MM.1S (cell line): ENCODE measurements around the gene PAX7.

ENCODE experiments used
- CTCF ChIP-seq: fragments of 300-600 bp; sonication (generic); IDR thresholded peaks from 2 replicates; pipeline ENCODE4 v1.5.1; 2016; ENCODE audit warnings: antibody characterized with exemption, low read length, mixed read lengths
- EZH2 ChIP-seq: fragments of 300-600 bp; sonication (generic); optimal IDR thresholded peaks from 2 replicates; pipeline ENCODE3; 2017; ENCODE audit warnings: low read depth, mild to moderate bottlenecking, antibody characterized with exemption, low read length, mixed read lengths
- EZH2phosphoT487 ChIP-seq: fragments of 300-600 bp; sonication (generic); IDR thresholded peaks from 2 replicates; pipeline ENCODE4 v1.6.1; 2018; ENCODE audit warnings: antibody characterized with exemption, low read length

- no peak for TF ChIP-seq CTCF
- TF ChIP-seq EZH2, result no peak
- TF ChIP-seq EZH2phosphoT487, result no peak
Measured at GRCh38 chr1:18646786-18647410, 16.3 kb downstream of the PAX7 start.
